ENCODE results near the gene L2HGDH. TPM values are rescaled to one million over a fixed set of nuclear protein-coding genes. Genes with fewer than 3 reads are reported as not detected.

L2HGDH gene
- total and polyA plus RNA-seq, 2 of the 4 experiments (the other 2 are of a cell fraction), result 3.1 to 3.8 TPM

DNA sequence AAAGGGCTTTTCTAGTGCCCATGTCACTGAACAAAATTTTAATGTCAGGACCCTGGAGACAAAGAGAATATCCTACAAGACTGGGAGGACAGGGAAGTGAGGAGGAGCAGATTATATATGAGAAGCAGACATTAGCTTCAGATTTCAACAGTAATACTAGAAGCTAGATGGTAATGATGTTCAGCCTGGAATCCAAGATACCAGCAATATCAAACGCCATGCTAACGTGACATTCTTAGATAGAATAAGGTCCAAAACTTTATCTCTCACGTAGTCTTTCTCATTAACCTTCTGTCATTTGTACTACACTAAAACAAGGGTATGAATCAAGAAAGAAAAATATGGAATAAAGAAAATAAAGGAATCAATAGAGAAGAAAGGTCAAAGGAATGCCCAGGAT, 99.3 kb downstream of the L2HGDH start:
- H4K8ac ChIP-seq (ENCODE audit: low read depth in 2 of 2, low read length in 2 of 2), result no peak overlapping the region
- BruUV-seq (replicated peaks), result no TSS peak
- no peak overlapping the region for H3K4me3 ChIP-seq (ENCODE audit: insufficient read depth, low read depth, low read length)
- H3K4me2 ChIP-seq (ENCODE audit: low read depth, low read length), result no peak overlapping the region
- no peak overlapping the region for H3K14ac ChIP-seq (replicated peaks; ENCODE audit: low read depth, low read length)
- H4K20me1 ChIP-seq (ENCODE audit: insufficient read depth, low read length), result peaks cover 22% of the 10 kb centered on the region
- no peak overlapping the region for H2BK120ac ChIP-seq (ENCODE audit: low read depth, low read length)
- no peak overlapping the region for H2BK5ac ChIP-seq (ENCODE audit: low read depth, low read length, poor library complexity, severe bottlenecking)
- TF ChIP-seq POLR2A (IDR thresholded peaks at IDR 0.05; ENCODE audit: low read depth, low read length), result no peak
- no peak for TF ChIP-seq RFX5 (IDR thresholded peaks at IDR 0.05; ENCODE audit: low read depth, low read length)
- TF ChIP-seq RAD21 (IDR thresholded peaks at IDR 0.05; ENCODE audit: low read length), result no peak
- TF ChIP-seq BHLHE40 (IDR thresholded peaks at IDR 0.05; ENCODE audit: low read depth, low read length), result no peak
- TF ChIP-seq MAZ (IDR thresholded peaks at IDR 0.05; ENCODE audit: borderline replicate concordance, low read depth, low read length), result no peak
- ChIA-PET POLR2A (ENCODE audit: unreplicated experiment) (no interaction called here), CTCF (no interaction called here)
- no CpG with 5 or more reads among the region's 3 CpGs for WGBS, 2 experiments (ENCODE audit: extremely low coverage in 2 of 2, insufficient read length in 1 of 2)
- H3K9me3 ChIP-seq (ENCODE audit: control insufficient read depth, insufficient read depth, low read length), result no peaks in the 10 kb centered on the region
- no peak overlapping the region for H4K5ac ChIP-seq (ENCODE audit: low read depth, low read length)
- no peak overlapping the region for H3K4ac ChIP-seq (ENCODE audit: low read depth, low read length)
- no peaks in the 10 kb centered on the region for H3K4me1 ChIP-seq (ENCODE audit: control insufficient read depth, insufficient read depth, low read length)
- no peak overlapping the region for H3K9ac ChIP-seq (ENCODE audit: low read depth, low read length)
- intact Hi-C loops (cut with micrococcal nuclease), result no loop called here
- ATAC-seq (ENCODE audit: low read depth) (no peak), DNase-seq (no peak)
- peaks cover 4% of the 10 kb centered on the region; the same call in 1 of the 2 replicates for H3K9me1 ChIP-seq (ENCODE audit: insufficient read depth, low read length)
- H3K36me3 ChIP-seq (ENCODE audit: control insufficient read depth, insufficient read depth, low read length), result no peaks in the 10 kb centered on the region
- H2AFZ ChIP-seq (replicated peaks; ENCODE audit: low read length, poor library complexity), result no peak overlapping the region
- dilution Hi-C loops (cut with HindIII; ENCODE audit: low sequenced_read_pairs, unreplicated experiment), result no loop called here
- H2BK20ac ChIP-seq (ENCODE audit: low read depth, low read length), result no peak overlapping the region
- no peak overlapping the region for H2BK15ac ChIP-seq (ENCODE audit: low read depth, low read length)
- no peaks in the 10 kb centered on the region for H3K27me3 ChIP-seq (ENCODE audit: control insufficient read depth, insufficient read depth, low read length)
- H4K91ac ChIP-seq (ENCODE audit: insufficient read depth, low read depth, low read length), result no peak overlapping the region
- in situ Hi-C loops (cut with MboI; ENCODE audit: low sequenced_read_pairs), result no loop called here
- no peak overlapping the region for H3K27ac ChIP-seq (ENCODE audit: insufficient read depth, low read length)
- no peak overlapping the region for H2AK5ac ChIP-seq (ENCODE audit: low read depth, low read length)
- H3K23ac ChIP-seq (ENCODE audit: low read depth, low read length), result no peak overlapping the region
- no peak overlapping the region for H3K56ac ChIP-seq (ENCODE audit: extremely low read depth, insufficient read depth, low read length)
- H3K18ac ChIP-seq (ENCODE audit: low read depth, low read length), result no peak overlapping the region
- no peak overlapping the region for H2AK9ac ChIP-seq (replicated peaks; ENCODE audit: low read depth, low read length, poor library complexity)
- peaks cover 16 to 55% of the 10 kb centered on the region in 2 experiments for H3K79me1 ChIP-seq (ENCODE audit: low read depth in 1 of 2, low read length in 2 of 2)

Data from IMR-90 (cell line).